Prostate gland (tissue), 2 donors: ENCODE results near the gene CADPS2. TPM values are rescaled to one million over a fixed set of nuclear protein-coding genes. Genes with fewer than 3 reads are reported as not detected.

Experiments
- DNase-seq: peaks from one replicate; pipeline ENCODE4 v3.0.0-alpha.2; 2019; ENCODE audit warnings: low spot score
- H3K27ac ChIP-seq, 2 donors: fragments of 200-600 bp; sonication (generic); 2 replicates each; pipeline ENCODE4 v1.5.1; 2017 to 2019
- H3K27me3 ChIP-seq: fragments of 200-600 bp; sonication (generic); replicated peaks from 2 replicates; pipeline ENCODE4 v1.5.1; 2019; ENCODE audit not compliant: insufficient read depth
- H3K36me3 ChIP-seq, 2 donors: fragments of 200-600 bp; sonication (generic); 1 replicate in 1 of 2; 2 replicates in 1 of 2; pipeline versions ENCODE4 v1.5.1 to v1.8.1; 2017 to 2019
- H3K4me1 ChIP-seq: fragments of 200-600 bp; sonication (generic); replicated peaks from 2 replicates; pipeline ENCODE4 v1.5.1; 2019
- H3K4me3 ChIP-seq, 2 donors: fragments of 200-600 bp; sonication (generic); 2 replicates each; pipeline ENCODE4 v1.5.1; 2017 to 2019
- H3K9me3 ChIP-seq: fragments of 200-600 bp; sonication (generic); 2 replicates; pipeline ENCODE4 v1.5.1; 2017
- POLR2A ChIP-seq: fragments of 450-650 bp; IDR thresholded peaks from one replicate; pipeline ENCODE4 v1.6.1; 2016; ENCODE audit warnings: antibody characterized with exemption, mild to moderate bottlenecking
- POLR2AphosphoS5 ChIP-seq: sonication (generic); formaldehyde crosslinking; IDR thresholded peaks from one replicate; pipeline ENCODE4 v1.6.1; 2017; ENCODE audit warnings: antibody characterized with exemption
- WGBS: methylation state at CpG from one replicate; pipeline ENCODE4 v1.1.5; 2018; 5-methylcytosine and 5-hydroxymethylcytosine counted together
- intact Hi-C: fragments of 100-400 bp; cut with DNase I; formaldehyde crosslinking; loops from one replicate; pipeline ENCODE4 v1.14.2; 2022
- total RNA-seq, 2 donors: library from RNA; depleted of rRNA; stranded (reverse); fragments of >200 nt; gene quantifications; one replicate each; pipeline ENCODE4 v1.1.0, GENCODE V29; 2016
- TF ChIP-seq, protein P1 (sequence below), 4 experiments: fragments of 200-600 bp in 2 of 4; fragments of 450-650 bp in 2 of 4; sonication (generic) in 2 of 4; IDR thresholded peaks; 1 replicate in 3 of 4; 2 replicates in 1 of 4; pipeline ENCODE4 v1.5.1; 2016 to 2019; ENCODE audit warnings: antibody characterized with exemption in 4 of 4, mild to moderate bottlenecking in 2 of 4, moderate library complexity in 2 of 4

Gene CADPS2
- total RNA-seq, 2 donors from 2014 or later, result 22.2 to 50.4 TPM

DNA sequence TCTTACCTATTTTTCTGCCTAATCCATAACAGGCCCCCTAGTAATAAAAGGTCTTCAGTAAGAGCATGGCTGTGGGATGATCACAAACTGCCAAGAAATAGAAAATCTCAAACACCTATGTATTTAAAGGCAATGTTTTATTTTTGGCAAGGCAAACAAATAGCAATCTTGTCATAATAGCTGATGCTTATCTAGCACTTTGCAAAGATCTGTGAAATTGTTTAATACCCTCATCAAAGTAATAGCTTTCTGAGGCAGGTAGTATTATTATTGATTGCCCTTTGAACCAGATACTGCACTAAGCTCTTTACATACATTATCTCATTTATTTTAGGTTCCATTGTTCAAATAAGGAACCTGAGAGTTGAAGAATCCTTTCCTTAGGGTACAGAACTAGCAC, 1.6 kb upstream of the CADPS2 start:
- intact Hi-C loops, result loop anchor here (5.0 to 10.0 kb wide), 4 partner anchors 203 to 644 kb away; partner anchors contain the start of gene IQUB
- no peak overlapping the region for H3K4me3 ChIP-seq
- peak overlapping the region; percentile 92 to 95 for H3K27ac ChIP-seq

DNA sequence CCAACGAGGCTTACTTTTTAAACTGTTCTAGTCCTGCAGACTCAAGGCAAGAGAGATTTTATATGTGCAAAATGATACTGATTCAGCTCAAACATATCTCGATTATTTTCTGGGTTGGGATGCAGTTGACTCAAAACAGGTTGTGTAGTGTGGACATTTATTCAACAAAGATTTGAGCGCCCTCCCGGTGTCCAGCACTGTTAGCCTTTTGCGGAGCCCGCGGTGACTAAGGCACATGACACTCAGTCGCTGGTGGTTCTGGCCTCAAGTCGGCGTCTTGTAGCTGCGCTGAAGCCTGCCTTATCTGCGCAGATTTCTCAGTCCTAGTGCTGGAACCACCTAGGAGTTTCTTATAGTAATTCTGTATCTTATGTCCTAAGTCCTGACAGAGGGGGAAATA, 938 bp upstream of the CADPS2 start:
- Histone ChIP-seq H3K27ac (peak overlapping the region; percentile 92 to 95), H3K36me3 (no peaks in the 10 kb centered on the region), H3K27me3 (no peaks in the 10 kb centered on the region), H3K4me1 (no peaks in the 10 kb centered on the region), H3K9me3 (no peaks in the 10 kb centered on the region), H3K4me3 (peak overlapping the region; percentile 77 to 82)
- intact Hi-C loops, result loop anchor here (5.0 to 10.0 kb wide), 4 partner anchors 202 to 645 kb away; partner anchors contain the start of gene IQUB
- TF ChIP-seq POLR2AphosphoS5 (peak; percentile 48), POLR2A (no peak)
- TF ChIP-seq, protein P1, sequence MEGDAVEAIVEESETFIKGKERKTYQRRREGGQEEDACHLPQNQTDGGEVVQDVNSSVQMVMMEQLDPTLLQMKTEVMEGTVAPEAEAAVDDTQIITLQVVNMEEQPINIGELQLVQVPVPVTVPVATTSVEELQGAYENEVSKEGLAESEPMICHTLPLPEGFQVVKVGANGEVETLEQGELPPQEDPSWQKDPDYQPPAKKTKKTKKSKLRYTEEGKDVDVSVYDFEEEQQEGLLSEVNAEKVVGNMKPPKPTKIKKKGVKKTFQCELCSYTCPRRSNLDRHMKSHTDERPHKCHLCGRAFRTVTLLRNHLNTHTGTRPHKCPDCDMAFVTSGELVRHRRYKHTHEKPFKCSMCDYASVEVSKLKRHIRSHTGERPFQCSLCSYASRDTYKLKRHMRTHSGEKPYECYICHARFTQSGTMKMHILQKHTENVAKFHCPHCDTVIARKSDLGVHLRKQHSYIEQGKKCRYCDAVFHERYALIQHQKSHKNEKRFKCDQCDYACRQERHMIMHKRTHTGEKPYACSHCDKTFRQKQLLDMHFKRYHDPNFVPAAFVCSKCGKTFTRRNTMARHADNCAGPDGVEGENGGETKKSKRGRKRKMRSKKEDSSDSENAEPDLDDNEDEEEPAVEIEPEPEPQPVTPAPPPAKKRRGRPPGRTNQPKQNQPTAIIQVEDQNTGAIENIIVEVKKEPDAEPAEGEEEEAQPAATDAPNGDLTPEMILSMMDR (IDR thresholded peaks at IDR 0.05), result peak in 3 of 4 experiments; percentile 30 to 62 (median 38)
- DNase-seq, result peak; percentile 79
- WGBS, result 1% methylated on average over 12 of the region's 12 CpGs

More for the DNA sequence above, 1.6 kb upstream of the CADPS2 start:
- no peaks in the 10 kb centered on the region for H3K4me1 ChIP-seq
- H3K9me3 ChIP-seq, result no peaks in the 10 kb centered on the region
- no peaks in the 10 kb centered on the region for H3K36me3 ChIP-seq
- TF ChIP-seq POLR2AphosphoS5, result no peak
- TF ChIP-seq, protein P1 (IDR thresholded peaks at IDR 0.05), result no peak
- TF ChIP-seq POLR2A, result no peak
- DNase-seq, result no peak
- H3K27me3 ChIP-seq, result no peaks in the 10 kb centered on the region

DNA sequence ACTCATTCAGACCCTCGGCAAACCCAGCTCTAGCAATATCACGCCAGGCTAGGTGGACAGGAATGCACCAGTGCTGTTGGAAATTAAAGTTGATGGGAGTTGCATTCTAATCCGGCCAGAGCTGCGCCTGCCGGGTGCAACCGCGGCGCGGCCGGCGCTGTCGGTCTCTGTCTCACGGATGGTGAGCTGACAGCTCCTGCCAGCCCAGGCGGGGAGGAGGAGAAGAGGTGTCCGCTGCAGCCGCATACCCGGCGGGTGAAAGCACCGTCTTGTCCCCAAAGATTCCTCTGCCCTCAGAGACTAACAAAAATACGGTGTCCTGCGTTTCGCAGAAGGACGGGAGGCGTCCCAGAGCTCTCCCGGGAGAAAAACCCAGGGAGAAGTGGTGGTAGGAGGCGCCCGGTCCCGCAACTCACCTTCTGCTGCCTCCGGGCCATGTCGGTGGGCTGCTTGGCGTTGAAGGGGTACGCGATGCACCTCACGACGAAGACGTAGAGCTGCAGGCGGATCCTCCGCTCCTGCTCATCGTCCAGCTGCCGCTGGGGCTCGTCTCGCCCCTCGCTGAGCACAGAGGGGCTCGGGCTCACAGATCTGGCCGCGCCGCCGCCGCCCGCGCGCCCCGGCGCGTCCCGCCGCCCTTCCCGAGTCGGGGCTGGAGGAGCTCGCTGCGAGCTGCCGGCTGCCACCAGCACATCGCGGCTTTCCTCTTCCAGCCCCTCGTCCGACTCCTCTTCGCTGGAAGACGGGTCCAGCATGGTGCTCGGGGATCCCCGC, 490 bp downstream of the CADPS2 start:
- no peak for TF ChIP-seq POLR2A
- no peak for TF ChIP-seq POLR2AphosphoS5
- TF ChIP-seq, protein P1 (IDR thresholded peaks at IDR 0.05), result peak in 2 of 4 experiments; percentile 8 to 12
- H3K4me3 ChIP-seq, result peak overlapping the region; percentile 77 to 82
- no peaks in the 10 kb centered on the region for H3K9me3 ChIP-seq
- H3K36me3 ChIP-seq, result no peaks in the 10 kb centered on the region
- peak overlapping the region; percentile 92 to 95 for H3K27ac ChIP-seq
- intact Hi-C loops, result loop anchor here (5.0 to 10.0 kb wide), 4 partner anchors 201 to 647 kb away; partner anchors contain the start of gene IQUB
- WGBS, result 2% methylated on average over 70 of the region's 70 CpGs
- no peaks in the 10 kb centered on the region for H3K4me1 ChIP-seq
- peak; percentile 25 for DNase-seq
- no peaks in the 10 kb centered on the region for H3K27me3 ChIP-seq

DNA sequence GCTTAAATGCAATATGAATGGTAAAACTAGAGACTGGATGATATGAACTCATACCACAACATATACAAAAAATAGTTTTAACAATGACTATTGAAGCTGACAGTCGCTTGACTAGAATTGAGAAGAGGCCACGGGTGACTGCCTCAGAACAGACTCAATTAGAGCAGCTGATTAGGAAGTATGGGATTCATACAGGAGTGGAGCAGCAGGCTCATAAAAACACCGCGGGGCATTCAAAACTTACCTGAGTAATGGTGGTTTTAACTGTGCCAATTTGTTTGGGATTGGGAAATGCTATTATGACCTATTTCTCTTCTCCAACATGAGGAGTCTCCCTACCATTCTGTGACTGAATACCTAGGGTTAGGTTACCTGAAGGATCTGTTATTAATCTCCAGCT, 2.1 kb downstream of the CADPS2 start:
- TF ChIP-seq POLR2A, result no peak
- no peak for TF ChIP-seq POLR2AphosphoS5
- TF ChIP-seq, protein P1 (IDR thresholded peaks at IDR 0.05), result no peak
- WGBS, result 43% methylated on average over 4 of the region's 4 CpGs
- no peaks in the 10 kb centered on the region for H3K27me3 ChIP-seq
- H3K9me3 ChIP-seq, result no peaks in the 10 kb centered on the region
- DNase-seq, result peak; percentile 14
- no peak overlapping the region for H3K27ac ChIP-seq
- intact Hi-C loops, result loop anchor here (10.0 kb wide), 2 partner anchors 199 to 271 kb away; no protein-coding TSS in a partner anchor
- H3K4me1 ChIP-seq, result no peaks in the 10 kb centered on the region
- H3K36me3 ChIP-seq, result no peaks in the 10 kb centered on the region
- peak overlapping the region in 1 of 2 donors; percentile 77 for H3K4me3 ChIP-seq
